Breast epithelium (tissue), 3 donors: ENCODE data around the gene CRELD1.

ENCODE experiments used
- POLR2A ChIP-seq: fragments of 450-650 bp; IDR thresholded peaks from one replicate; pipeline ENCODE4 v1.6.1; 2016; ENCODE audit warnings: antibody characterized with exemption, mild to moderate bottlenecking, moderate library complexity
- TF ChIP-seq, protein P1 (sequence below), 3 donors: fragments of 450-650 bp; IDR thresholded peaks; one replicate each; pipeline ENCODE4 v1.5.1; 2016 to 2017; ENCODE audit warnings: antibody characterized with exemption in 3 of 3, mild to moderate bottlenecking in 3 of 3, moderate library complexity in 3 of 3

DNA sequence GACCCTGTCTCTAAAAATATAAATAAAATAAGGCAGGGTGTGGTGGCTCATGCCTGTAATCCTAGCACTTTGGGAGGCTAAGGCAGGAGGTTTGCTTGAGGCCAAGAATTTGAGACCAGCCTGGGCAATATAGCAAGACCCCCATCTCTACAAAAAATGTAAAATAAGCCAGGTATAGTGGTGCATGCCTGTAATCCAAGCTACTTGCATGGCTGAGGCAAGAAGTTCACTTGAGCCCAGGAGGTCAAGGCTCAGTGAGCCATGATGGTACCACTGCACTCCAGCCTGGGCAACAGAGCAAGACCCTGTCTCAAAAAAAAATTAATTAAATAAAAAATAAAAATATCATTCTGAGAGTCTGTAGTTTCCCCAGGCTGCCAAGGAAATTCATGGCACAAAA, 47.3 kb upstream of the CRELD1 start:
- TF ChIP-seq, protein P1, sequence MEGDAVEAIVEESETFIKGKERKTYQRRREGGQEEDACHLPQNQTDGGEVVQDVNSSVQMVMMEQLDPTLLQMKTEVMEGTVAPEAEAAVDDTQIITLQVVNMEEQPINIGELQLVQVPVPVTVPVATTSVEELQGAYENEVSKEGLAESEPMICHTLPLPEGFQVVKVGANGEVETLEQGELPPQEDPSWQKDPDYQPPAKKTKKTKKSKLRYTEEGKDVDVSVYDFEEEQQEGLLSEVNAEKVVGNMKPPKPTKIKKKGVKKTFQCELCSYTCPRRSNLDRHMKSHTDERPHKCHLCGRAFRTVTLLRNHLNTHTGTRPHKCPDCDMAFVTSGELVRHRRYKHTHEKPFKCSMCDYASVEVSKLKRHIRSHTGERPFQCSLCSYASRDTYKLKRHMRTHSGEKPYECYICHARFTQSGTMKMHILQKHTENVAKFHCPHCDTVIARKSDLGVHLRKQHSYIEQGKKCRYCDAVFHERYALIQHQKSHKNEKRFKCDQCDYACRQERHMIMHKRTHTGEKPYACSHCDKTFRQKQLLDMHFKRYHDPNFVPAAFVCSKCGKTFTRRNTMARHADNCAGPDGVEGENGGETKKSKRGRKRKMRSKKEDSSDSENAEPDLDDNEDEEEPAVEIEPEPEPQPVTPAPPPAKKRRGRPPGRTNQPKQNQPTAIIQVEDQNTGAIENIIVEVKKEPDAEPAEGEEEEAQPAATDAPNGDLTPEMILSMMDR (IDR thresholded peaks at IDR 0.05) = no peak
- TF ChIP-seq POLR2A = no peak
